Activated CD8-positive, alpha-beta memory T cell treated with anti-CD3 and anti-CD28 coated beads, Interleukin-2, amount 50 U/mL, for 24 hours (primary cell): ENCODE data around the gene MLANA.
"Not testable (repeated sequence)": the region's sequence is repeated elsewhere in the genome, so short reads cannot be mapped to it uniquely, and the experiment has no call there.

Experiments
- DNase-seq: peaks from one replicate; pipeline ENCODE4 v3.0.0-alpha.2; 2020; ENCODE audit errors: extremely low read depth

Gene MLANA

GRCh38 chr9:5869315-5870019 lies 21.2 kb upstream of the MLANA start:
- DNase-seq: no peak

- no peak for DNase-seq
Measured at GRCh38 chr9:5870020-5870339, 20.7 kb upstream of the MLANA start.

DNA sequence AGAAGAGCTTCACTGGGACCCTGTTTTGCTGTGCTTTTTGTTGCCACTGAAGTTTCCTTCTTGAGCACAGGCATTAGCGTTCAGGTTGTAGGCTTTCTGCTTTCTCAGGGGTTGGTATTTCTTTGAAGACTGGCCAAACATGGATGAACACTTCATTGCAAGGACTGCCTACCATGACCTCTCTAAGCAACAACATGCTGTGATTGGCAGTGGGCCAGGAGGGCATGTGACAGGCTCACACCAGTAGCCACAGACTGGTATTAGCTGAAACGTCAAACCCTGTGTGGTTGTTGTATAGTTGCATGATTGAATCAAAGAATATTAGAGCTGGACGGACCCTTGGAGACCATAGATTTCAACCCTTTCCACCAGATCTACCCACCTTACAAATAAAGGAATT lies 20.0 kb upstream of the MLANA start:
- no peak for DNase-seq

DNA sequence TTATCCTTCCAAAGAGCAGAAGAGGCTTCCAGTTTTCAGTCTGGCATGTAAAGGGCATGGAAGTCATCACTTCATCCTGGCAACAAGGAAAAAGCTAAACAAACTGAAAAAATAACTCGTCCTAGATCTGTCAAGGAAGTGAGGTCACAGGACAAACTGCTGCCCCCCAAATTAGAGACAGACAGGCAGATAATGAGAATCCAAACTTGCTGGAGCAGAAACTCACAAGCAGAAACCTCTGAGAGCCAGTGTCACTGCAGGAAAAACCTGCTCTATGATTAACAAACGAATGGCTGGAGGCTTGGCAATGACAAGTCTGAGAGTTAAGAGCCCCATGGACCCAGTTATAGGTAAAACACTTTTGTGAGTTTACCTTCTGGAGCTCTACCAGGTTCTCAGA lies 18.9 kb upstream of the MLANA start:
- no peak for DNase-seq

- no peak for DNase-seq
Measured at GRCh38 chr9:5872511-5872910, 18.2 kb upstream of the MLANA start.

GRCh38 chr9:5873439-5873838 lies 17.2 kb upstream of the MLANA start:
- no peak for DNase-seq

- no peak for DNase-seq
Measured at GRCh38 chr9:5874048-5874447, 16.6 kb upstream of the MLANA start.

DNA sequence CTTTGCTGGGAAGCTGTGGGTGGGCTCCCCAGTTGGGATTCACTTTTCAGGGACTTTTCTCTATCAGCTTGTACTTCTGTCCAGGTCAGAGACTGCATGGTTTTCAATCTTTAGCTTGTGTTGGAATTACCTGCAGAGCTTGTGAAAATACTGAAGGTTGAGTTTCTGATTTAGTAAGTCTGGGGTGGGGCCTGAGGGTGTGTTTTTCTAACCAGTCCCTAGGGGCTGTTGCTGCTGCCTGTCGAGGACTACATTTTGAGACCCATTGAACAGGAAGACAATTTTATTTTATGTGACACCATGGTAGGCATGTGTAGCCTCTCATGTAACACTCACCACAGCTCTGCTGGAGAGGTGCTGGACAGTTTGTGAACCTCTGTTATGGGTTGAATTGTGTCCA lies 14.7 kb upstream of the MLANA start:
- DNase-seq: no peak

GRCh38 chr9:5876711-5877110 lies 14.0 kb upstream of the MLANA start:
- DNase-seq: no peak

DNA sequence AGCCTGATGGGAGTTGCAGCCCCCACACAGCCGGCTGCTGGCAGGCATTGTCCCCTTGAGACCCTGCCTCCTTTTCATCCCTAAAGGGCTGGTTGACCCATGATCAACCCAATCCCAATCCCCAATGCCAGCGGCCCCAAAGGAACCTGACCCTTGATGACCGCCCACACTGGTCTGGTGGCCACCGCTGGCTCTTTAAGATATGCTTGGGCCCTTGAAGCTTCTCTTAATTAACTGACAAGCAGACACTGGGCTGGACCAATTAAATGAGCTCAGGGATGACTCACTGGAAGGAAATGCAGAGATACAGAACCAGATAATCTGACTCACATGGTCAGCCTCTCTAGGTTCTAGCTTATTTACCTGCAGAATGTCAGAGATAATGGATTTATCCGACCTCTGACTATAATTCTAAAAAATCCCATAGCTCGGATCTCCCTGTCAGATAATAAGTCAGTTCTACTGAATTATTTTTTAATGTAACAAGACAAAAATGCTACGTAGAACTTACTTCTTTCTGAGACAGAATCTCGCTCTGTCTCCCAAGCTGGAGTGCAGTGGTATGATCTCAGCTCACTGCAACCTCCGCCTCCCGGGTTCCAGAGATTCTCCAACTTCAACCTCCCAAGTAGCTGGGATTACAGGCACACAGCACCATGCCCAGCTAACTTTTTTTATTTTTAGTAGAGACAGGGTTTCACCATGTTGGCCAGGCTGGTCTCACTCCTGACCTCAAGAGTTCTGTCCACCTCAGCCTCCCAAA lies 11.1 kb upstream of the MLANA start:
- no peak for DNase-seq

DNA sequence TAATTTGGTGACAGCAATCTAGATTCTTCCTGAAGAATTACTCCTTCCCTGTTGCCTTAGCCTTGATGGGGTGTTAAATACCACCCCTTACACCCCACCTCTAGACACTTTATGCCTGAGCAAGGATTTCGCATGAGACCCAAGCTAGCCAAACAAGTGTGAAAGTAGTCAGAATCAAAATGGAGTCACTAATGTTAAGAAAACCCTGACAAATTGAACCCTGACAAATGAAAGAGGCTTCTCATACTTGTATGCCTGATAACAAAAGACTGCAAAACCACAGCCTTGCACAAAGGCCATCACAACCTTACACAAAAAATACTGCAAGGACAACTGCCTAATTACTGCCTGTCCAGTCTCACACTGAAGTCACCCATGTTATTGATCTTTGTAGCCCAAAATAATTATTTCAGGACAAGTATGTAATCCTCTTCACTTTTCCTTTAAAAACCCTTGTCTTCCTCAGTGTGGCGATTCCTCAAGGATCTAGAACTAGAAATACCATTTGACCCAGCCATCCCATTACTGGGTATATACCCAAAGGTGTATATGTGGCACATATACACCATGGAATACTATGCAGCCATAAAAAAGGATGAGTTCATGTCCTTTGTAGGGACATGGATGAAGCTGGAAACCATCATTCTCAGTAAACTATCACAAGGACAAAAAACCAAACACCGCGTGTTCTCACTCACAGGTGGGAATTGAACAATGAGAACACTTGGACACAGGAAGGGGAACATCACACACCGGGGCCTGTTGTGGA lies 8.3 kb upstream of the MLANA start:
- DNase-seq: not testable (repeated sequence)

DNA sequence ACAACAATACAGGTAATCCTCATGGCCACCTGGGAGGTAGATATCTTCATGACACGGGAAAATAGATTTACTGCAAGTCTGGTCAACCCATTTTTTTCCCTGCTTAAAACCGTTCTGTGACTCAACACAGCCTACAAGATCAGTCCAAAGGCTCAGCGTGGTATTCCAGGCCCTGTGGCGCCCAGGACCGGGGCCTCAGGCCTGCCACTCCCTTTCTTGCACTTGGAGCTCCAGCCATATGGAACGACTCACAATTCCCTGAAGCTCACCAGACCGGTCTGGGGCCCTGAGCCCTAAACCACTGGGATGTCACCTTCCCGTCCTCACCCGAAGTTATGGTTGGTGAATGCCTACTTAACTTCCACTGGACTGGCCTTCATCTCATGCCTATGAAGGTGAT lies 6.5 kb upstream of the MLANA start:
- no peak for DNase-seq

DNA sequence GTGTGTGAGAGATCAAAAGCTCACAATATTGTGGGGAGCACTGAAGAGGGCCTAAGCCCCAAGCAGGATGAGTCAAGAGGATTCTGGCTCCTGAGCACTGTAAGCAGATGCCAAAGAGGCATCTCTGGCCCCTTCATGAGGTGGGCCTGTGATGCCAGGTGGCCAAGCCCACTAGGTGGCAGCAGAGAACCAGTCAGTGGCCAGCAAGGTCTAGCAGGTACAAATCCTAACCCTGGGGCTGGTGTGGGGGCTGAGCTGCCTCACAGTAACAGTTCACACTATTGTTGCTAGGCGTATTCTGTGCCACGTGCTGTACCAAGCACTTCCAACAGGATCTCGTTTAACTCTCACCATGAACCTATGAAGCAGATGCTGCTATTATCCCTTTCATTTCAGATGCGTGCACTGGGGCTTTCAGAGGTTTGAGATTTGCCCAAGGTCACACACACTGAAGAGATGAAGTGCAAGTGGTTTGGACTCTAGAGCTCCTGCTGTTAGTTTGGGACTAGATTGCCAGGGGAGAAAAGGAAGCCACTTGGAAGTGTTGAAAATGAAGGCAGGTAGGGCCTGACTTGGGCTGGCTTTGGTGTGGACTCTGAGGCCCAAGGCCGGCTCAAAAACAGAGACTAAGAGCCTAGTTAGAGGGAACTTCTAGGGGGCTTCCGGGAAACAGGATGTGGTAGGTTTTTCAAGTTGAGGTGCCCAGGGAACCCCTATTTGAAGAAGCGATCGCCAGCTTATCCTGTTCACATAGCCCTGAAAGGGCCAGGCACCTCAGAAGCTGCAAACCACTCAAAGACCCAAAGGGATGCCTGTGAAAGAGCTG lies 4.4 kb upstream of the MLANA start:
- DNase-seq: peak; percentile 62

- no peak for DNase-seq
Measured at GRCh38 chr9:5892456-5893133, 1.9 kb downstream of the MLANA start.

GRCh38 chr9:5893134-5893505 lies 2.4 kb downstream of the MLANA start:
- no peak for DNase-seq

GRCh38 chr9:5893591-5894236 lies 3.0 kb downstream of the MLANA start:
- DNase-seq: no peak

DNA sequence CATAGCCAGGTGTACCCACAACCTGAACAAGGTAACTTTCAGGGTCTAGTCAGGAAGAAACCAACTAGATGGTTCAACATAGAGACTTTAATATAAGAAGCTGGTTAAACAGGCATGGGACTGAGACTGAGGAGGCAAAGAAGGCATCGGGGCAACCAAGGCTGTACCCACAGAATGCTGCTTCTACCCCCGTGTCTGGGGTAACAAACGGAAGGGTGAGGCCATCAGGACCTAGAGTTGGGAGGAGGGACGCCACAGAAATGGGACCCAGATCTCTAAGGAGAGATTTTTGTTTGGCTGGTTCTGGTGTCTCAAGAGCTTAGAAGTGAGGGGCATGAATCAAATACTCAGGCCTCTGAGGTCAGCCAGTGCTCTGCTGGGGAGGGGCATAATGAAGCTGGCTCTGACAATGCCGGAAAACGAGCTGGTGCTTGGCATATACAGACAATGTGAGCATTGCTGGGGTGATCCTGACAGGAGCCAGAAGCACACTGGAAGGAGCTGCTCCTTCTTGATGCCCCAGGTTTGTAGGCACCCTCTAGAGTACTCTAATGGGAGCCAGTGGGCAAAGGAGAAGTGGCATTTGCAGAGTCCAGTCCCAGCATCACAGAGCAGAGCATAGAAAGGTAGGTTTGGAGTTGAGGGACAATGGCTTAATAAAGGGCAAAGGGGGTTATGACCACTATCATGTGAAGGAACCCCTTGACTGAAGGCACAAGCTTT lies 3.7 kb downstream of the MLANA start:
- DNase-seq: no peak

- no peak for DNase-seq
Measured at GRCh38 chr9:5895782-5896181, 5.1 kb downstream of the MLANA start.

DNA sequence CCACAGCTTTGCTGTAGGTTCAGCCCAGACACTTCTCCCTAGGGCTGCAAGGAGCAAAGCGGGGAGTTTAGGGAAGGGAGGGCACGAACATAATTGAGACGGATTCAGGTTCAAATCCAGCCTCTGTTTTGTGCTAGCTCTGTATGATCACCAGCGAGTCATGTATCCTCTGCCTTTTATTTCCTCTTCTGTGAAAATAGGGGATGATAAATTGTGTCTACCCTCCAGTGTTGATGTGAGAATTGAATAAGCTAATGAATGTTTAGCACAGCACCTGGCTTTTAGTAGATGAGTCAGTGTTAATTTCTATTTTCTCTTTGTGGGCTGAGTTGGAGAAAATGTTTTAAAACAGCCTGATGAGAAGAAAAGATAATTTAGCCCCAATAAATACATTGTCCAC lies 6.2 kb downstream of the MLANA start:
- no peak for DNase-seq

DNA sequence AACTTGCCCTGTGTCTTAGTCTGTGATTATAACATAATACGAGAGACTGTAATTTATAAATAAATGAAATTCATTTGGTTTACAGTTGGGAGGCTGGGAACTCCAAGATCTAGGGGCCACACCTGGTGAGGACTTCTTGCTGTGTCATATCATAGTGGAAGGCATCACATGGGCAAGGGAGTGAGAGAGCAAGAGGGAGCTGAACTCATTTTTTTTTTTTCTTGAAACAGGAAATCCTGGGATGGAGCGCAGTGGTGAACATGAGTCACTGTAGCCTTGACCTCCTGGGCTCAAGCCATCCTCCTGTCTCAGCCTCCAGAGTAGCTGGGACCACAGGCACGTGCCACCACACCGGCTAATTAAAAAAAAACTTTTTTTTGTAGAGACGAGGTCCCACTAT lies 7.2 kb downstream of the MLANA start:
- no peak for DNase-seq
